HT-29 (cell line): ENCODE data around the gene NOC4L. TPM values are rescaled to one million over a fixed set of nuclear protein-coding genes. Genes with fewer than 3 reads are reported as not detected.

Experiments
- DNase-seq: peaks from one replicate; pipeline ENCODE4 v3.0.0-alpha.2; 2015; ENCODE audit warnings: low spot score
- total RNA-seq: library from RNA; depleted of rRNA; stranded (reverse); fragments of >200 nt; shearing (Covaris generic); gene quantifications from 2 replicates; pipeline ENCODE4 v1.2.3, GENCODE V29; 2014

NOC4L gene
- total RNA-seq, 1 experiment from 2014 or later = 47.0 TPM

DNA sequence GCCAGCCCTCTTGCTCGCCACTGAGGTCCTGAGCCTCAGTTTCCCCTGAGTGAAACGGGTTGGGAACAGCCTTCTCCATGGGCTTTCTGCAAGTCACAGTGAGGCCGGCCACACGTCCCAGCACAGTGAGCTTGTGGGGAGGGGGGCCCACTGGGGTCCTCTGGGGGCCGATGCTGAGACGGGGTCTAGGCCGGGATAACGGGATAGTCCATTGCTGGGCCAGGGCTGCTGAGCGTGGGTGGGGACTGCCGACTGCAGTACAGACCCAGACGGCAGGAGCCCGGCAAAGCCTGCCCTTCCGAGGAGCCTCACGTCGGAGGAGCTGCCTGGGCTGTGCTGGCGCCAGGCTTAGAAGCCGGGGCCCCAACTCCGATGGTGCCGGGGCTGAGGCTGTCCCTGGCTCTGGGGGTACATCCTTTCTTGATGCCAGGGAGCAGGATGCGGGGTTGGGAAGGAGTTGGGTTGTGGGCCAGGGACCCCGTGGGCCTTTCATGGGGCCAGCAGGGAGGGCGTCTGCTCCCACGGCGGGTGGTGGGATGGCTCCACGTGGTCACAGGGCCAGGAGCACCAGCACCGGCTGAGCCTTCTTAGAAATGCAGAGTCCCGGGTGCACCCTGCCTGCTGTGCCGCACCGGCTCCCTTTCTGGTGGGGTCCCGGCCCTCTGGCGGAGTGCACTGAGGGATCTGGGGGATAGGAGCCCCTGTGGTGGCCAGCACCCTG is 24.2 kb downstream of the NOC4L start:
- no peak for DNase-seq

DNA sequence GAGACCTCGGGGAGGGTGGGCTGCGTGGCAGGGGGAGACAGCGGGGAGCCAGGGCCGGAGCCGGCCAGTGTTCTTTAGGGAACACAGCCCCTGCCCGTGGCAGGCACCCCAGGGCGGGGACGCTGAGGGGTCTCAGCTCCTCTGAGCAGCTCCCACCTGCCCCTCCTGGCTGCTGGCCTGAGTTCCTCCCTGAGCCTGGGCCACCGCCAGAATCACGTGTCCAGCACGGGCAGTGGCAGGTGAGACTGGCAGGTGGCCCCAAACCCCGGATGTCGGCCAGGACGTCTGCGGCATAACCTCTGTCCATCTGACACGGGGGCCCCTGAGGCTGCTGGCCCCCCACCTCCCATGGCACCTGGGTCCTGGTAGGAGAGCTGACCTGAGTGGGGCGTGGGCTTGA is 25.1 kb downstream of the NOC4L start:
- DNase-seq = no peak

DNA sequence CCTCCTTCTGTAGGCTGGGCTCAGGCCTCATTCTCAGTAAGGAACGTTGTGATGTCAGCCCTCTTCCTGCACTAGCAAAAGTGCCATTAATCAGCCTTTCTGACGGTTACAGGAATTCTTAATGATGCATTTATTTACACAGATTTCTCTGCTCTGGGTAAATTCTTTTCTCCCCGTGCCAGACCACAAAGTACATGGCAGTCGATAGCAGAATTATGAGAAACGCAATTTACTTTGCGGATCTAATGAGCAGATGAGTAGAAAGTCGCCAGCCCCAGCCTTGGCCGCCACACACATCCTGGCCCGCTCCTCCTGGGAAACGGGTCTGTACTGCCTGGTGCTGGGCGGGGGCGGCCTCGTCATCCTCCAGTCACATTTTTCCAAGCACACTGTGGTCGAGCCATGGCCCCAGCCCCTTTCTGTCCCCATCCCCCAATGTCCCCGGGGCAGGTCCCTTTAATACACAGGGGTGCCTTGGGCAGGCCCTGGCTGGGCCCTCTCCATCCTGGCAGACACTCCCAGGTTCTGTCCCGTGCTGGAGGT is 25.9 kb downstream of the NOC4L start:
- no peak for DNase-seq

DNA sequence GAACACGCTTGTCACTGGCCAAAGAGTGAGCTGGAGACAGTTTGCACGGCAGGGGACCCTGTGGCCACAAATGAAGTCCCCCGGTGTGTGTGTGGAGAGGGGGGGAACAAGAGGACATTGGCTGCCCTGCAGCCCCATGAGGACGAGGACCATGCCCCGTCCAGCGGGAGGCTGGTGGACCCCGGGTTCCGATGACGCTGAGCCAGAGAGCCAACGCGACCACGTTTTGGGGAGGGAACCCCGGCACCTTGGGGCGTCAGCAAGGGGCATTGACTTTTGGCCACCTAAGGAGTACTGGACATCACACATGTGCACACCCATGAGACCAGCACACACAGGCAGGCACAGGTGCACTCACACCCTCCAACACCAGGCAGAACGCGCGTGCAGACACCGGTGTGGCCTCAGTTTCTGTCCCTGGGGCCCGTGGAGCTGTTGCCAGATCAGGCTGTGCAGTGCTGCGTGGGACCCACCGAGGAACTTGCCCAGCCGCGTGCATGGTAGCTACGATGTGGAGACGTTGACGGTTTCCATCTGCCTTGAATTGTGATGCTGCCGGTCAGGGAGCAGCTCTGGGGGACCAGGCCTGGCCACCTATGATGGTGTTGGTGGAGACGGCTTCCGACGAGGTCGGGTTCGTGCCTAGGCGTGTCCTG is 26.5 kb downstream of the NOC4L start:
- DNase-seq = no peak

DNA sequence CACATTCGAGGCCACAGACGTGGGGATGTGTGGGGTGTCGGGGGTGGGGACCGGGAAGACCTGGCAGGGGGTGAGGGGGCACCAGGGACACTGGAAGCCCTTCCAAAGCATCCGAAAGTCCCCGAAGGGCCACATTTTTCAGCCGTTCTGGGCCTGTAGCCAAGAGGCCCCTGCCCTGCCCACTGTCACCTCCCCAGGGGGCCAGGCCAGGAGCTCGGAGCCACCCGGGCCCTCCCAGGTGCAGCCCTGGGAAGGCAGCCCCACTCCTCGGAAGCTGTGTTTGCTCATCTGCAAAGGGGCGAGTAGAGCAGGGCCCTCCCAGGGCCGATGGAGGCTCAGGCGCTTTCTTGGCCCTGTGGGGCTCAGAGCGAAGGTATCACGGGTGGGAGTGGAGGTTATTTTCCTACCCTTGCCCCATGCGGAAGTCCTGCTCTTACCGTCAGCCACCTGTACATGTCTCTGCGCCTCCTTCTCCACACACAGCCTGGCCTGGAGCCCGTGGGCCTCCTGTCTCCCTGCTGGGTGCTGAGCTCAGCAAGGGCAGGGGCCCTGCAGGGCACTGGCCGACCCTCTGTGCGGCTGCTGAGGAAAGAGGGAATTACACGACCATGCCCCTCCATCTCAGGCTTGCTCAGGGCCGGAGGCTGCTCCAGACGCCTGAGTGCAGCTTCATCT is 27.2 kb downstream of the NOC4L start:
- no peak for DNase-seq

DNA sequence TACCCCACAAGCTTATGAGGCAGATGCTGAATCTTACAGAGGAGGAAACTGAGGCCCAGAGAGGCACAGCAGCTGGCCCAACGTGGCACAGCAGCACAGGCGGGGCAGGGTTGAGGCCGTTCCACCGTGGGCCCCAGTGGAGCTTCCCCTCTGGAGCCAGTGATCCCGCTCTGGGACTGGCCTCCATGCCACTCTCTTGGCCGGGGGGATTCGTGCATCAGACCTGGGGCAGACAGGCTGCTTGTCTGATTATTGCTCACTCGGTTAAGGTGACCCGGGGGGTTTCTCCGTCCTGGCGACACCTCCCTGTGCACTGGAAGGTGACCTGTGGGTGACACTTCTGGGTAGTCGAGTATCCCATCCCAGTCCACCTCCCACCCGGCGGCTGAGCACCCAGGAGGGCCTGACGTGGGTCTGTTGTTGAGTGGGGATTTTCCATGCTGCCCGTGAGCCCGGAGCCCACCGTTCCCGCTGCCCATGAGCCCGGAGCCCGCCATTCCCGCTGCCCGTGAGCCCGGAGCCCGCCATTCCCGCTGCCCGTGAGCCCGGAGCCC is 27.8 kb downstream of the NOC4L start:
- no peak for DNase-seq

DNA sequence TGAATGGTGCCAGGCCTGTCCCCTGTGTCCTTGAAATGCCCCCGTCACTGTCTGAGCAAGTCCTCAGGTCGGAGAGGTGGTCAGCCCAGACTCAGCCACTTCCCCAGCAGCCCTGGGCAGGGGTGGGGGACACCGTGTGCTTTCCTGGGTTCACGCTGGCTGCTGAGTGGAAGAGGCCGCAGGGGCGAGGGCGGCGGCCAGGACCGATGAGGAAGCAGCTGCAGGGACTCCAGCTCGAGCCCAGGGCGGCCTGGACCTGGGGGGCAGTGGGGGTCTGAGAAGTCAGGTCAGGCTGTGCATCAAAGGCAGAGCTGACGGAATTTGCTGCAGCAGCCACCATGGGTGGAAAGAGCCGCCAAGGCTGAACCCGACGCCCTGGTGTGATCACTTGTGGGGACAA is 28.4 kb downstream of the NOC4L start:
- DNase-seq = no peak

DNA sequence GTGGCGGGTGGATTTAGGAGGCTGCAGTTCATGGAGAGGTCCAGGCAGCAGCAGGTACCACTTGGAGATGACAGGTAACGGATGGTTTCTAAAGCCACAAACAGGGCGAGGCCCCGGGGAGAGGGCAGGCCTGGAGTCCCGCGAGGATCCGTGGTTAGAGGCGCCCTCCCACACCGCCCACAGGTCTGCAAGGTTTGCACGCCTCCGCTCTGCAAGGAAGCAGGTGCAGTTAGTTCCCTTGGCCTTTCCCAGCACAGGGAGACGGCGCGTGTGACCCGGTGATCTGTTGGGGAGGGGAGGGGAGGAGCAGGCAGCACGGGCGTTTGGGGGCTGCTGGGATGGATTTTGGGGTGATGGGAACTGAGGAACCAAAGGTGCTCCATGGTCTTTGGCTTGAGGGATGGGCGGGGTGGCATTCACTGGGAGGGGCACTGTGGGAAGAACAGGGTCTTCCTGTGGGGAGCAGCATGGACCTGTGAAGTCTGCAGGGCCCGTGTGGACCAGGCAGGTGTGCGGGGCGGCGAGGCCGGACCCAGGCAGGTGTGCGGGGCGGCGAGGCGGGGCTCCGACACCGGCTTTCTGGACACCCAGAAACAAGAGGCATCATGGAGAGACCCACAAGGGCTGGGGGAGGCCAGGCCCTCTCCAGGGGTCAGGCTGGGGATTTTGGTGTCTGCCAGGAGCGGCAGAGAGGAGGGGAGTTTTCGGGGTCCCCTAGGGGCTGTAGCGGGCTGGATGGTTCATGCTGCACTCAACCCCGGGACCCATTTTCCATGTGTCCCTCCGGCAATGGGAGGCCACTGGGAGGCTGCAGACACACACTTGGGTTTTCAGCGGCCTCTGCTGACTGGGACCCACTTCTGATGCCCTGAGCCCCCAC is 29.1 kb downstream of the NOC4L start:
- no peak for DNase-seq

DNA sequence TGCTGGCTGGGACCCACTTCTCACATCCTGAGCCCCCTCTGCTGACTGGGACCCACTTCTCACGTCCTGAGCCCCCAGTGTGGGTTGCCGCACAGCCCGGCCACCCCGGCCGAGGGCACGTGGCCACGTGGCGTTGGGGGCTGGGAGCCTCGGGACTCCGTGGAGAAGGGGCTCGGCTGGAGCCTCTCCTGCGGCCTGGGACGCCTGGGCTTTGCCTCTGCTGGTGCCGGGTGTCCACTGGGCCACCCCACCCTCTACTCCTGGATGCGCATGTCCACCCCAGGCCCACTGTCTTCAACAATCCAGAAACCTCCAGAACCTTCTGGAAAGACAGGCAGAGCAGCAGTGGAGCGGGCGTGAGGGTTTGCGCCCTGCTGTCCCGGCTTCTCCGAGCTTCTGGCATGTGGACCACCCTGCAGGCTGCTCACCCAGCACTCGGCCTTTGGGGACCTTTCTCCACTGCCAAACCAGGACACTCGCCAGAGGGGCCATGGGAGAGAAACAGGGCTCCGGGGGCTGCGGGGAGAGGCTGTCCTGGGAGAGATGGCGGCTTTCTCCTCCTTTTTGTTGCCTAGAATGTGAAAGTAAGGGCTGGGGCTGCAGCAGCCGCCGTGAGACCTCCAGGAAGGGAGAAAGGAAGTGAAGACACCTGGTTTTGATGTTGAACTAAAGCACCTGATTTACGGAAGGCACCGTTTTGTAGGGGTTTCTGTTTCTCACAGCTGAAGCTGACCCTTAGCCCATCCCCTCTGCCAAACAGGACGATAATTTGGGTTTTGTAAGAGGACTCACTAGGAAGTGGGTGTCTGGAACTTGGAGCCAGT is 30.0 kb downstream of the NOC4L start:
- DNase-seq = no peak

DNA sequence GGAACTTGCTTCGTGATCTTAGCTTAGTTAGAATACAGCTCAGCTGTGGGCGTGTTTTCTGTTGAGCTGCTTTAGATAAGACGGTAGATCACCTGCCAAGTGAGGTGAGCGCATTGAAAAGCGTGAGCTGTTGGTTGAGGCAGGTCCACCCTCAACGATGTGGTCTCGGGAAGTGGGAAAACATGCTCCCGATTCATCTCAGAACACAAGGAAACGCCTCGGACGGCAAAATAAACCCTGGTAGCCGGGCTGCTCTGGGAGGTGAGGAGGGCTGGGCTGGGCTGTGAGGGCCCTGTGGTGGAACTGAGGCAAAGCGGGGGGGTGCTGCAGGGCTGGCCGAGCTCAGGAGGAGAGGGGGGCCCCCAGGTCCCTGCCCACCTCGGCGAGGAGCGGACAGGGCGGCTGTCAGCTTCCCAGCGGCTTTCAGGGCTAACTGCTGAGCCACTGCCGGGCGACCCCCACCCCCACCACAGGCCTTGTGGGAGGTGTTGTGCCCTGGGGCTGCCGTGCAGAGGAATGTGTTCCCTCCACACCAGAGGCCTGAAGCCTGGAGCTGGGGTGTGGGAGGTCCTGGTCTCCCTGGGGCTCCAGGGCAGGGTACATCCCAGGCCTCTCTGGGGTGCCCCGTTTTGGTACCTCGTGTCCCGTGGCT is 30.7 kb downstream of the NOC4L start:
- DNase-seq = no peak

DNA sequence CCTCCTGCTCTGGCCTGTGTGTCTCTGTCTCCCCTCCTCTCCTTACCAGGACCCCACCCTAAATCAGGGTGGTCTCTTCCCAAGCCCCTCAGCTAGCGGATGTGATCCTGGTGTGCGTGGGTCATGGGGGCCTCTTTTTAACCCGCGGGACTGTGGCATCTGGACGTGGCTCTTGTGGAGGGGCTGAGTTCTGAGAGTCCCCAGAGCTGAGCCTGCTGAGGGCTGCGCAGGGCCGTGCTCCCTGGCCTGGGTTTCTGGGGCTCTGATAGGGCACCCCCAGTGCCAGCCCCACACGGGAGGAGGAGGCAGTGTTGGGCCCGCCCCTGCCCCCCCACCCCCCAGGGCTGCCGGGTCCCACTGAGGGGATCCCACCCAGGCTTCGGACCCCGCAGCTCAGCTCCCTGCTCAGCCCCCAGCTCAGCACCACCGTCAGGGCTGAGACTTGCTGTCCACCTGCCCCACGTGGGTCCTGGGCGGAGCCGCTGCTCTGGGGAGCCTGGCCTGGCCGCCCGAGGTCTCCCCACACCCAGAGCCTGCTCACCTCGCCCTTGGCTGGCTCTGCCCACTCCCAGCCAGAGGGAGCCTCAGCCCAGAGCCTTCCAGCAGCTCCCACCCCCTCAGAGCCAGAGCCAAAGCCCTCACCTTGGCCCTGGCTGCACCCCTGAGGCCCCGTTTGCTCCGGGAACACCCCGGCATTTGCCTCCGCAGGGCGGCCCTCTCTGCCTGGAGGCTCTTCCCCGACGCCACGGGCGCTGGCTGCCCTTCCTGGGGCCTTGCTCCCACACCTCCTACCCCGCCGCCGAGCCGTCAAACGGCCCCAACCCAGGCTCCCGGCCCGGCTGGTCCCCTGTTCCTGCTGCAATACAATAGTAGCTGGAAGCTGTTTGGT is 31.5 kb downstream of the NOC4L start:
- no peak for DNase-seq

DNA sequence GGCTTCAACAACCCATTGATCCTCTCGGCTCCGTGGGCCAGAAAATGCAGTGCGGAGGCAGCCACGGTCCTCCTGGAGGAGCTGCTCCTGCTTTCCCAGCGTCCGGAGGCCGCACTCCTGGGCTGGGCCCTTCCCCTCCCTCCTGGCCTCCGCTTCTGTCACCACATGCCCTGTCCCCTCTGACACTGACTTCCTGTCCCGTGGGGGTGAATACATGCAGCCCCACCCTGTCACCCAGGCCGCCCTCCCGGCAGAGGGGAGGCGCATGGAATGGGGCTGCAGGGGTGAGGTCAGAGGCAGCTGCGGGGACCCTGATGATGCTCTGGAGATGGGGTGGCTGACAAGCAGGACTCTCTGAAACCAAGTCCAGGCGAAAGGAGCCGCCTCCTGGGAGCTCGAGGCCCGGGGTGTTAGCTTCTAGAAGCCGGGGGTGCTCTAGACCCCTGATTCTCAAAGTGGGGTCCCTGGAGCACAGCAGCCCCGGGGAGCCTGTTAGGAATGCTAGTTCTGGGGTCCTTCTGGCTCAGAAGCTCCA is 32.2 kb downstream of the NOC4L start:
- no peak for DNase-seq

DNA sequence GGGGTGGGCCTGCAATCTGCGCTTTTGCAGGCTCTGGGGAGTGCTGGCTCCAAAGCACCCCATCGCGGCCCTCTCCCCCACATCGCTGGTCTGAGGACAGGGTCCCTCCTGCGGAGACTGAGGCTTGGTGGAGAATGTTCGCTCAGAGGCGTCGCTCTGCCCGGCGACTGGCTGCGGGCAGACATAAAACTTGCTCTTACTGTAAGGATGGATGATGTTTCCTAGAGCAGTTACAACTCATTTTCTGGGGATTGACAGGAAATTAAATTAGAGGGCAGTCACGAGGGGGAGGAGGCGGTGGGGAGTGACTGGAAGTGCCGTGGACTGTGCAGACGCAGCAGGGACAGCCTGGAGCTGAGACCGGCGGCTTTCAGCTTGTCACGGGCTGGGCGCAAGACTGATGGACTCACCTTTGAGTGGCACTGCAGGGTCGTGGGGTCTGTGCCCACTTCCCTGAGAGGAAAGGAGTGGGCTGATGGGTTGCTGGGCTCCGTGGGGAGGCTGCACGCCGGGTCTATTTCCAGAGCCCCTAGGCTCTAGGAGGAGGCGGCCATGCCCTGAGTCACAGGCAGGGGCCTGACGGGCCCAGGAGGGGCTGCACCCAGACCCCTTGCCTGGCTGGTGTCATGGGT is 32.8 kb downstream of the NOC4L start:
- no peak for DNase-seq

DNA sequence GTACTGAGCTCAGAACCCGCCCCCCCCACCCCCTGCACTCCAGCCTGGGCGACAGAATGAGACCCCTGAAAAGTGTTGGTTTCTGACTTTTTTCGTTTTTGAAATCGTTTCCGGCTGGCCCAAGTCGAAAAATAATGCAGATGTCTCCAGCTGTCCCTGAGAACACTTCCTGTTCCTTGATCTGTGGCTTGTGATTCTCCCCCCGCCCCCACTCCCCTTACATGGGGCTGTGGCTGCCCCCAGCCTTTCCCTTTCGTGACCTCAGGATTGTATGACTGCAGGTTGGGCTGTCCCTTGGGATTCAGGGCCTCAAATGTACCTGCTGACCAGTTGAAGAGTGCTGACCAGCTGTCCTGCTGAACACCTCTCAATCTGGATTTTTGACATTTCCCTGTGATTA is 34.1 kb downstream of the NOC4L start:
- no peak for DNase-seq

DNA sequence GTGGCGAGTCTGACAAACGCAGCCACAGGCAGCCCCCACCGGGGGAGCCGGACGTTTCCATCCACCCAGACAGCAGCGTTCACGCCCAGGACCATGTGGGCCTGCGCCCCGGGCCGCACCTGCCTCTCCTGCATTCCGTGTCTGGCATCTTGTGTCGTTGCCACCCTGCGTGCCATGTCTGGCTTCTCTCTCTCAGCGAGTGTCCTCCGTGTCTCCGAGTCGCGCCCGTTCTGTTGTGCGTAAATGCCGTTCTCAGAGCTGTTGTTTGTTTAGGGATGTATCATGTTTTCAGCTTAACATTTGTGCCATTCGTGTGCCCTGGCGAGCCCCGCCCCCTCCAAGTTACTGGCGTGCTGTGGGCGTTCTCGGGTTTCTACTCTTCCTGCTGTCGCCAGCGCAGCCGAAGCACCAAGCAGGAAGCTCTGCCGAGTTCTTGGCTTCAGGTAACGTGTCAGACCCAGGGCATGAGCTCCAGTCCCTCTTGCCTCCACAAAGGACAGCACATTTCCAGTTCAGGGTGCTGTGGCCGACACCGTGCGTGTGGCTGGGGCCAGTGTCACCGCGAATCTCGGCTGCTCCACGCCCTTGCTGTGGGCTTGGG is 34.6 kb downstream of the NOC4L start:
- no peak for DNase-seq

DNA sequence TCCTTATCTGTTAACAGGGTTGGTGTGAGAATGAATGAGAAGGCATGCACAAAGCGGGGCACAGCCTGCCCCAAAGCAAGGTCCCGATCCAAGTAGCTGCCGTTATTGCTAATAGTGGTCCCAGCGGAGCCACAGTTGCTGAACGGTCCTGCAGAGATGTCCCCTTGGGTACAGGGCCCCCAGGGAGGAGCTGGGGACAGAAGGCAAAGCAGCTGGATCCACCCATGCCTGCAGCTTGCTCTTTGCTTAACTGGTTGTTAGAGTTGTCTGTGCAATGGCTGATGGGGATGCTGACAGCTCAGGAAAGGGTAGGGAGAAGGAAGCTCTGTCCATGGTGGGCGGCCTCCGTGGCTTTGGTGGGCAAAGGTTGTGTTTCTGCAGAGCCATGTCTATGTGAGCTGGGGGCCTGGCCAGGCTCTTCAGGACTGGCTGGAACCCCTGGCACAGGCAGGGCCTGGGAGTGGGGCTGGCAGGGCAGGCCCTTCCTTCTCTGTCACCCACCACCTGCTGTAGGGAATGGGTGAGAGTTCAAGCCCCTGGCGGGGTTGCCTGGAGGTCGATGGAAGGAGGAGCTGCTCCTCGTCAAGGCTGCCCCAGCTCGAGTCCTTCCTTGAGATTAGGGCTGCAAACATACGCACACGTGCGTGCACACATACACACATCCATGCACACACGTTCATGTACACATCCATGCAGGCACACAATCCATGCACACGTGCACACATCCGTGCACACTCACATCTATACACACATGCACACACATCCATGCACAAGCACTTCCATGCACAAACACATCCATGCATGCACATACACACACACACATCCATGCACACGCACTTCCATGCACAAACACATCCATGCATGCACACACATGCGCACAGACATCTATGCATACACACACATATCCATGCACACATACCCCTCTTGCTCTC is 35.4 kb downstream of the NOC4L start:
- DNase-seq = no peak
